GM12801 (cell line): ENCODE results near the gene KIAA1958.

ENCODE experiments used
- TF ChIP-seq, protein P1 (sequence below): IDR thresholded peaks from one replicate; pipeline ENCODE4 v1.5.1; 2011; ENCODE audit warnings: control low read depth; ENCODE audit not compliant: insufficient read length; ENCODE audit errors: extremely low read depth

The KIAA1958 gene

DNA sequence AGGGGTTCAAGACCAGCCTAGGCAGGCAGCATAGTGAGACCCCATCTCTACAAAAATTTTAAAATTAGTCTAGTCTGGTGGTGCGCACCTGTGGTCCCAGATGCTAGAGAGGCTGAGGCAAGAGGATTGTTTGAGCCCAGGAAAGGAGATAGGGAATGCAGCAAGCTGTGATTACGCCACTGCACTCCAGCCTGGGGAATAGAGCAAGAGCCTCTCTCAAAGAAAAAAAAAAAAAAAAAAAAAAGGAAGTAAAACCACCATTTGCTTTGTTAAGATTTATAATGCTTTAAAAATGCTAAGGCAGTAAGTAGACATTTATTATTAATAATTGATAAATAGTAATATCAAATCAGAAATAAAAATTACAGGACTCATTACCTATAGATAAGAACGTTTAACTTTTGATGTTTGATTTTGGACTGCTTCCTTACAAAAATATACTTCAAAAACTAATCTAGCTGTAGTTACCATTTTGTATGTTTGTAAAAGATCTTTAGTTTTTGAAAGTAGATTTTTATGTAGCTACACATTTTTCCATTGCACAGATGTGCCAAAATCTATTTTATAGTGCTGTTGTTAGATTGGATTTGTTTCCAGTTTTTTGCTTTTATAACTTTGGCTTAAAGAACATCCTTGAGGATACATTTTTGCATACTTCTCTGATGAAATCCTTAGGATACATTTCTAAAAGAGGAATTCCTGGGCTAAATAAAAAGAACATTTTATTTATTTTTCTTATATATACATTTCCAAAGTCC is 144.9 kb downstream of the KIAA1958 start:
- TF ChIP-seq, protein P1, sequence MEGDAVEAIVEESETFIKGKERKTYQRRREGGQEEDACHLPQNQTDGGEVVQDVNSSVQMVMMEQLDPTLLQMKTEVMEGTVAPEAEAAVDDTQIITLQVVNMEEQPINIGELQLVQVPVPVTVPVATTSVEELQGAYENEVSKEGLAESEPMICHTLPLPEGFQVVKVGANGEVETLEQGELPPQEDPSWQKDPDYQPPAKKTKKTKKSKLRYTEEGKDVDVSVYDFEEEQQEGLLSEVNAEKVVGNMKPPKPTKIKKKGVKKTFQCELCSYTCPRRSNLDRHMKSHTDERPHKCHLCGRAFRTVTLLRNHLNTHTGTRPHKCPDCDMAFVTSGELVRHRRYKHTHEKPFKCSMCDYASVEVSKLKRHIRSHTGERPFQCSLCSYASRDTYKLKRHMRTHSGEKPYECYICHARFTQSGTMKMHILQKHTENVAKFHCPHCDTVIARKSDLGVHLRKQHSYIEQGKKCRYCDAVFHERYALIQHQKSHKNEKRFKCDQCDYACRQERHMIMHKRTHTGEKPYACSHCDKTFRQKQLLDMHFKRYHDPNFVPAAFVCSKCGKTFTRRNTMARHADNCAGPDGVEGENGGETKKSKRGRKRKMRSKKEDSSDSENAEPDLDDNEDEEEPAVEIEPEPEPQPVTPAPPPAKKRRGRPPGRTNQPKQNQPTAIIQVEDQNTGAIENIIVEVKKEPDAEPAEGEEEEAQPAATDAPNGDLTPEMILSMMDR, result no peak

DNA sequence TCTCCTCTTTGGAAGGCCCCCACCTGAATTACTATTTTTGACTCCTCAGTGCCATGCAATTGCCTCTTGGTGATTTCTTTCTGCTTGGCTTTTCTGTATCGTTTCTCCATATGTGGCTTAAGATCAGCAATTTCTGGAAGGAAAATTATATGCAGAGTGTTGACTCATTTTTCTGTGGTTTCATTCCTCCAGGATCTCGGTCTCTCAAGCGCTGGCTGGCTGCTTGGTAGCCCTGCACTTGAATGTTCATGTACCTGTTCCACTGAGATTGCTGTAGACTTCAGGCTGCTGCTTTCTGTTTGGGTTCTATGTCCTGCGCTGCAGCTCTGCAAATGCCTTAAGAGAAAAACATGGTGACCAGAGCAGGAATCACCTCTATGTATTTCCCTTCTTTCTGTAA is 153.7 kb downstream of the KIAA1958 start:
- TF ChIP-seq, protein P1, result no peak

DNA sequence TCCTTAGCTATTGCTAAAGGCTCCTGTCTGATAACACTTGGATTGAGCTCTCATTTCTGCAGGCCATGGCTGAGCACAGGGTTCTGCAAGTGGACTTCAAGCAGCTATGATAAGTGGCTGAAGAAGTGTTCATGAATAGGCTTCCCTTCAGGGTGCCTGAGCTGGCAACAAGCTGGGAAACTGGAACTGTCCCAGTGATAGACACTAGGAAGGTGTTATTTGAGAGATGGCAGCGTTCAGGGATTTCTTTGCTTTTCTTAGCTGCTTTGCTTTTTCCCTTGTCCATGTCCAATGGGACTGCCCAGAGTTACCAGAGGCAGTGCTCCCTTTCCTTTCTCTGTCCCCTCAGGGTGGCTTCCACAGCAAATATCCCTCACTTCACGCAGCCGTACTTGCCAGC is 155.5 kb downstream of the KIAA1958 start:
- TF ChIP-seq, protein P1, result no peak

DNA sequence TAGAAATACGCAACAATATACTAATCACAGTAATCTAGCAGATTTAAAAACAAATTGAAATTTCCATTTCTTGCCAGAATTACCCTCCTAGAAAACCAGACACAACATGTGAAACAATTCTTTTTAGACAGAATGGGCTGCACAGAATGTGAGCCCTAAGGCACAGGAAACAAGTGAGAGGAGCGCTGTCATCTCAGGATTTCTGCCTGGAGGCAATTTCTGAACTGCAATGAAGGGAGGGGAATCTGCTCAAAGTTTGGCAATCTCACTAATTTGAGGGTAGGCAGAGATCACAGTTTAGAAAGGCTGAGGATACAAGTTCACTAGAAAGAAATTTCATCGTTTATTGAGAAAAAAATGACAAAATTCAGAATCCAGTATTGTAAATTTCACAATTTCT is 161.0 kb downstream of the KIAA1958 start:
- TF ChIP-seq, protein P1, result no peak

DNA sequence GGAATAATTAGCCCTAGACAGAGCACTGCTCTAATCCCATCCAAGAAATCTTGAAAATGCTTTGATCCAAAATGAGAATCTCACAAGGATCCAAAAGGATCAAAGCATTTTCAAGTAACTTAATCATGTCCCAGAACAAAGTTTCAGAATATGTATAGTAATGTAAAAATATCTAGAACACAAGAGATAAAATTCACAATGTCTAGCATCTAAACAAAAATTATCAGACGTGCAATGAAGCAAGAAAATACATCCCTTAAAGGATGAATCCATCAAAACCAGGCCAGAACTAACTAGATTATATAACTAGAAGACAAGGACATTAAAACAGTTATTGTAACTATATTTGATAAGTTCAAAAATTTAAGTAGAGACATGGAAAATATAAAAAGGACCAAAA is 162.0 kb downstream of the KIAA1958 start:
- TF ChIP-seq, protein P1, result no peak

DNA sequence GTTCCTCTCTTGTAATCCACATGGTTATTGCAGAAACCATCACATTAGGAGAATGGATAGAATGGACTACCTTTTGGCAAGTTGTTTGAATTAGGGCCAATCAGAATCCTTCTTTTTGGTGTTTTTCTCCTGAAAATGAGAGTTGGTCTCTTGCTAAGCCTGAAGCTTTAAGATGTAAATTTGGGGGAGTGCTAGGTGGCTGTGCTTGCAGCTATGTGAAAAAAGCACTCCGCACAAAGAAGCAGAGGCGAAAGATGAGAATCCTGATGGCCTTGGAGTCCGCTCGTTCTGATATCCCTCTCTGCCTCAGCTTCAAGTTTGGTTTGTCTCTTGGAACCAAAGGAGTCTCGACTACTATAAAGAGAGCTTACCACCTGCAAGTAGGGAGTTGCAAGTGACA is 167.7 kb downstream of the KIAA1958 start:
- TF ChIP-seq, protein P1, result no peak

DNA sequence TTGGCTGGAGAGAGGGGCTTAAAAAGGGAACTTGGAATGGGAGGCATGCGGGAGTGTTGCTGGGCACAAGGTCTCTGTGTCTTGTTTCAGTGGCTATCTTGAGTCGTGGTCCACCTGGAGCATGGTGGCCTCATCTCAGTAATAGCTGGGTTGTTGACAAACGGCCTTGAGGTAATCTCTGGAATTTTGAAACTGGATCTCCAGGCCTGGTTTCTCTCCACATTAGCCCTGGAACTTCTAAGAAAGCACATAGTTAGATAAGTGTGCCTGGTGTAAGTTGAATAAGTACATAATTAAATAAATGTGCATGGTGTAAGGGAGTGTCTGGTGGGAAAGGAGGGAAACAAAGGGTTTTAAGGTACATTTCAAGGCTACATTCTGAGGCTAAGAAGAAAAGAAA is 169.0 kb downstream of the KIAA1958 start:
- TF ChIP-seq, protein P1, result no peak
